Stimulated activated CD8-positive, alpha-beta memory T cell treated with anti-CD3 and anti-CD28 coated beads, Interleukin-15, amount 100 ng/mL, for 48 hours (primary cell): Measurements from ENCODE around the gene USP54.

Experiments used
- DNase-seq, 2 donors: peaks; one replicate each; pipeline ENCODE4 v3.0.0-alpha.2; 2020; ENCODE audit warnings: low read depth in 2 of 2

Gene USP54

DNA sequence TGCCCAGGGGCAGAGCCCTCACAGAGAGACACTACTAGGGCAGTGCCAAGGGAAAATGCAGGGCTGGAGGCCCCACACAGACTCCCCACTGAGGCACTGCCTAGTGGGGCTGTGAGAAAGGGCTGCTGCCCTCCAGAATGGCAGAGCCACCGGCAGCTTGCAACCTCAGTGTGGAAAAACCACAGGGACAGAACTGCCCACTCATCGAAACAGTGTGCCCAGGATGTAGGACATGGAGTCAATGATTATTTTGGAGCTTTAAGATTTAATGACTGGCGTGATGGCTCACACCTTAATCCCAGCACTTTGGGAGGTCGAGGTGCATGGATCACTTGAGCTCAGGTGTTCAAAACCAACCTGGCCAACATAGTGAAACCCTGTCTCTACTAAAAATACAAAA, 130.2 kb downstream of the USP54 start:
- no peak for DNase-seq

DNA sequence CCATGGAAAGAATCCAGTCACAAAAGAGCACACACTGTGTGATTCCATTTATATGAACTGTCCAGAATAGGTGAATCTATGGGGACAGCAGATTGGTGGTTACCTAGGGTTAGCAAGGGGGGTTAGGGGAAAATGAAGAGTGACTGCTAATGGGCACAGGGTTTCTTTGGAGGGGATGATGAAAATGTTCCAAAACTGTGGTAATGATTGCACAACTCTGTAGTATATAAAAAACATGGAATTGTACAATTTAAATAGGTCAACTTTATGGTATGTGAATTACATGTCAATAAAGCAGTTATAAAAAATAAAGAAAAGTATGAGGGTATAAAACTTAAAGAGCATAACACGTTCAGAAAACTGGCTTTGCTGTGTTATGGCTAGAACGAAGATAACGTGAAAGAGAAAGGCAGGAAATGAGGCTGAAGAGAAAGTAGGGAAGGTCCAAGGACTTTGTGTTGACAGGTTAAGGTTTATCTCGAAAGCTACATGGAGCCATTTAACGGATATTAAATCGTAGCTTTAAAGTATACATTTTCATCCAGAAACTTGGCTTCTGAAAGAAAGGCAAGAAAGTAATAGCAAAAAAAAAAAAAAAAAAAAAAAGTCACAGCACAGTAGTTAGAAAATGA, 131.3 kb downstream of the USP54 start:
- DNase-seq: no peak

DNA sequence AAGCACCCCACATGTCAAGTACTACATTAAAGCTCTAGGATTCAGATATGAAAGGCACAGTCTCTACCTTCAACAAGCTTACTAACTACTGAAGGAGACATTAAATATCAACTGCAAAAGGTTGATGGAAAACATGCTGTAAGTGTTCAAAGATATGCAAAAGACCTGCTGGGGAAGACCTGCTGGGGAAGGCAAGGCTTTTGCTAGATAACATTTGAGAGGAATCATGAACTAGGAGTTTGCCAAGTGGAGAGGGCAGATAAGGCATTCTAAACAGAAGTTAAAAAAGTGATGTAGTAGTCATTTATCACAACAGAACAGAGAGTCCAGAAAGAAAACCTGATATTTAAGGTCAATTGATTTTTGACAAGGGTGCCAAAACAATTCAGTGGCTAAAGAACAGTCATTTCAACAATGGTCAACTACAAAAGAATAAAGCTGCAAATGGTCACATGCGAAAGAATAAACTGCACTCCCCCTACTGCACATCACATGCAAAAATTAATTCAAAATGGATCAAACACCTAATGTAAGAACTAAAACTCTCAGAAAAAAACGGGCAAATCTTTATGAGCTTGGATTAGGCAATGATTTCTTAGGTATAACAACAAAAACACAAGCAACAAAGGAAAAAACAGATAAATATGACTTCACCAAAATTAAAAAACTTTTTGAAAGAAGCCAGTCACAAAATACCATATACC, 134.8 kb downstream of the USP54 start:
- no peak for DNase-seq

DNA sequence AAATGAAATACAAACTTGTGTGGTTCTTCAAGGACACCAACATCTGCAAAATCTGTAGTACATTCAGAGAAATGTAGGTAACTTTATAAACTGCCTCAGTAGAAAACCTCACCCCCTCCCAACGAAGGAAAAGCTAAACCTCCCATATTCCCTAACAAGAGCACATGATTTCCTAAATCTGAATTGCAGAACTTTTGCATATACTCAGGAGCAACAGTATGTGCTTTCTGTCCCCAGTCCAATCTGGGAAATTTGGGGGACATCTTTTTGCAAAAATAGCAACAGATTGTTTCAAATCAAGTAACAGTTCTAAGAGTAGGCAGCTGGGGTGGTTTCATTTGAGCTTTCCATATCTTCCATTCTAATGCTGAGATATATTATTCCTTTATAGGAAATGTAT, 142.0 kb downstream of the USP54 start:
- DNase-seq: no peak

DNA sequence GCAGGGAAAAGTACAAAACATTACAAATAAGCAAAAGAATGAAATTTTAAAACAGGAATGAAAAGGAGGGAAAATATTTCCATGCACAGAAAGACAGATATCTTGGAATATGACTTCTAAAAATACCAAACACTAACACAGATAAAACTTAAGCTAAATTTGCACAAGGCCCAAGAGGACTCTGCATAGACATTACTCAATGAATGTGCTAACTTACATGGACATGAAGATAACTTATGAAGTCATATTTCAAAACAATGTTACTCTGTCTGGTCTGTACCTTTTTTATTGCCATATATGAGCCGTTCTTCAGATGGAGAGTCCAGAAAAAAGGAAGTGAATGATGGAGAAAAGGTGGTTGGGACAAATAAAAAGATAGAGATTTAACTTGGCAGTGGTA, 142.8 kb downstream of the USP54 start:
- no peak for DNase-seq
